ENCODE results near the gene OAS2. TPM values are rescaled to one million over a fixed set of nuclear protein-coding genes. Genes with fewer than 3 reads are reported as not detected.

OAS2 gene
- total and polyA plus RNA-seq, 9 of the 15 experiments (the other 6 are each of a cell fraction or from before 2014, with no cell fraction given): 0.13 to 0.85 TPM; not detected in 7

- TF ChIP-seq MAFG (tag; conservative IDR thresholded peaks at IDR 0.05) (no peak), KLF6 (CRISPR knock-in tag; IDR thresholded peaks at IDR 0.05; ENCODE audit: borderline replicate concordance) (peak; percentile 43; the same call in 1 of the 2 replicates), CEBPB (tag; IDR thresholded peaks at IDR 0.05) (no peak), BRD9 (IDR thresholded peaks at IDR 0.05; ENCODE audit: low read depth, partially characterized antibody) (no peak), SIN3A (IDR thresholded peaks at IDR 0.05; ENCODE audit: borderline replicate concordance in 2 of 2, control insufficient read depth in 1 of 2, low read depth in 2 of 2, low read length in 2 of 2) (no peak), HBP1 (CRISPR knock-in tag; IDR thresholded peaks at IDR 0.05) (no peak), HMGN3 (IDR thresholded peaks at IDR 0.05; ENCODE audit: borderline replicate concordance, extremely low read depth, insufficient read length, low read depth, low read length) (peak; percentile 49), ZBTB11 (CRISPR knock-in tag; IDR thresholded peaks at IDR 0.05) (peak in 1 of 3 experiments; percentile 75; a peak in 2 of 6 replicates), ZNF407 (IDR thresholded peaks at IDR 0.05; ENCODE audit: low read depth) (no peak)
Measured at GRCh38 chr12:112937741-112938719, 40.3 kb upstream of the OAS2 start, which contains the start of gene OAS3 (continued).
